Liver (tissue), 9 donors: ENCODE measurements around the gene TIMMDC1. TPM values are rescaled to one million over a fixed set of nuclear protein-coding genes. Genes with fewer than 3 reads are reported as not detected.

Source experiments
- DNase-seq: peaks from one replicate; pipeline ENCODE4 v3.0.0-alpha.2; 2017; ENCODE audit warnings: low spot score
- H3K27ac ChIP-seq, 2 donors: one replicate each; pipeline ENCODE4 v1.7.0; 2013; ENCODE audit warnings: inconsistent platforms in 2 of 2, low read length in 2 of 2, control low read depth in 1 of 2, low read depth in 1 of 2, mild to moderate bottlenecking in 1 of 2
- H3K27me3 ChIP-seq, 4 donors: one replicate each; pipeline versions ENCODE4 v1.6.1 to v1.7.0; 2013; ENCODE audit warnings: low read length in 3 of 4, inconsistent platforms in 1 of 4, mild to moderate bottlenecking in 1 of 4, moderate library complexity in 1 of 4; ENCODE audit not compliant: control insufficient read depth in 4 of 4, insufficient read depth in 4 of 4
- H3K36me3 ChIP-seq, 4 donors: one replicate each; pipeline versions ENCODE4 v1.6.1 to v1.7.0; 2013; ENCODE audit warnings: low read length in 3 of 4, mild to moderate bottlenecking in 3 of 4, low read depth in 1 of 4, moderate library complexity in 1 of 4; ENCODE audit not compliant: control insufficient read depth in 4 of 4, insufficient read depth in 3 of 4
- H3K4me1 ChIP-seq, 4 donors: one replicate each; pipeline versions ENCODE4 v1.6.1 to v1.7.0; 2013; ENCODE audit warnings: low read length in 3 of 4, mild to moderate bottlenecking in 3 of 4, moderate library complexity in 1 of 4; ENCODE audit not compliant: control insufficient read depth in 4 of 4, insufficient read depth in 4 of 4
- H3K4me3 ChIP-seq, 3 donors: one replicate each; pipeline versions ENCODE4 v1.6.1 to v1.7.0; 2013; ENCODE audit warnings: low read length in 3 of 3, control low read depth in 1 of 3, low read depth in 1 of 3, mild to moderate bottlenecking in 1 of 3
- H3K9ac ChIP-seq, 2 donors: one replicate each; pipeline ENCODE4 v1.7.0; 2013; ENCODE audit warnings: low read length in 2 of 2, mild to moderate bottlenecking in 2 of 2, moderate library complexity in 2 of 2, control low read depth in 1 of 2, low read depth in 1 of 2
- H3K9me3 ChIP-seq, 4 donors: one replicate each; pipeline versions ENCODE4 v1.6.1 to v1.7.0; 2013; ENCODE audit warnings: low read length in 3 of 4; ENCODE audit not compliant: control insufficient read depth in 4 of 4
- CTCF ChIP-seq: fragments of 150-350 bp; IDR thresholded peaks from 2 replicates; pipeline ENCODE4 v1.5.1; 2017; ENCODE audit warnings: improper control_type of control experiment, low read depth, low read length; ENCODE audit not compliant: missing input control
- EGR1 ChIP-seq, 2 donors: IDR thresholded peaks; 2 replicates each; pipeline ENCODE4 v1.6.1; 2016 to 2018; ENCODE audit warnings: antibody characterized with exemption in 2 of 2, low read depth in 2 of 2
- FOXA1 ChIP-seq: IDR thresholded peaks from 2 replicates; pipeline ENCODE4 v1.6.1; 2016; ENCODE audit warnings: antibody characterized with exemption
- FOXA2 ChIP-seq: IDR thresholded peaks from 2 replicates; pipeline ENCODE4 v1.6.1; 2016; ENCODE audit warnings: antibody characterized with exemption
- GABPA ChIP-seq, 2 donors: IDR thresholded peaks in 1 of 2; conservative IDR thresholded peaks in 1 of 2; 2 replicates each; pipeline ENCODE4 v1.6.1; 2016; ENCODE audit warnings: antibody characterized with exemption in 2 of 2, mild to moderate bottlenecking in 1 of 2, moderate library complexity in 1 of 2
- HNF4A ChIP-seq, 2 donors: conservative IDR thresholded peaks; 2 replicates each; pipeline ENCODE4 v1.6.1; 2016; ENCODE audit warnings: antibody characterized with exemption in 2 of 2, mild to moderate bottlenecking in 2 of 2
- MAX ChIP-seq: IDR thresholded peaks from 2 replicates; pipeline ENCODE4 v1.6.1; 2016; ENCODE audit warnings: antibody characterized with exemption
- NR2F2 ChIP-seq: IDR thresholded peaks from 2 replicates; pipeline ENCODE4 v1.6.1; 2016; ENCODE audit warnings: antibody characterized with exemption
- RAD21 ChIP-seq, 2 donors: IDR thresholded peaks; 2 replicates each; pipeline ENCODE4 v1.6.1; 2016; ENCODE audit warnings: antibody characterized with exemption in 2 of 2, mild to moderate bottlenecking in 2 of 2
- RXRA ChIP-seq, 2 donors: IDR thresholded peaks; 2 replicates each; pipeline ENCODE4 v1.6.1; 2017 to 2018; ENCODE audit warnings: antibody characterized with exemption in 2 of 2, mild to moderate bottlenecking in 1 of 2
- SP1 ChIP-seq: IDR thresholded peaks from 2 replicates; pipeline ENCODE4 v1.6.1; 2018; ENCODE audit warnings: antibody characterized with exemption, mild to moderate bottlenecking
- TAF1 ChIP-seq: conservative IDR thresholded peaks from 2 replicates; pipeline ENCODE4 v1.6.1; 2016; ENCODE audit warnings: antibody characterized with exemption, mild to moderate bottlenecking
- ZBTB33 ChIP-seq: IDR thresholded peaks from 2 replicates; pipeline ENCODE4 v1.6.1; 2016; ENCODE audit warnings: antibody characterized with exemption
- WGBS: extraction: QIAGEN DNeasy Blood & Tissue Kit; methylation state at CpG from one replicate; pipeline ENCODE4 v1.1.7; 2013; 5-methylcytosine and 5-hydroxymethylcytosine counted together
- polyA plus RNA-seq, 2 donors: library from polyadenylated mRNA; stranded (reverse) in 1 of 2; unstranded in 1 of 2; fragments of 200-250 nt in 1 of 2; fragments of >200 nt in 1 of 2; fragmentation: Nextera tagmentation in 1 of 2; extraction: Ambion mirVana in 1 of 2; gene quantifications; one replicate each; pipeline versions ENCODE4 v1.2.1 to v1.2.3, GENCODE V29; 2013 to 2015
- total RNA-seq, 2 donors: library from RNA; depleted of rRNA; stranded (reverse); fragments of >200 nt; gene quantifications; one replicate each; pipeline ENCODE4 v1.2.3, GENCODE V29; 2014
- TF ChIP-seq, protein P1 (sequence below): IDR thresholded peaks from 2 replicates; pipeline ENCODE4 v1.6.1; 2016; ENCODE audit warnings: antibody characterized with exemption
- TF ChIP-seq, protein P2 (sequence below): IDR thresholded peaks from 2 replicates; pipeline ENCODE4 v1.6.1; 2016; ENCODE audit warnings: antibody characterized with exemption, mild to moderate bottlenecking
- donor health status: healthy.
- donor health status: healthy.
- donor health status: healthy.
- donor health status: healthy.
- donor health status: healthy.

Gene TIMMDC1
- total and polyA plus RNA-seq, 4 donors: 25.4 to 54.2 (median 33.2) TPM

- Histone ChIP-seq H3K4me3 (no peak overlapping the region), H3K27ac (no peak overlapping the region), H3K9me3 (no peaks in the 10 kb centered on the region), H3K36me3 (peaks cover 5 to 31% (median 20%) of the 10 kb centered on the region in 4 donors), H3K27me3 (no peaks in the 10 kb centered on the region), H3K4me1 (no peaks in the 10 kb centered on the region), H3K9ac (no peak overlapping the region)
- TF ChIP-seq FOXA2: no peak
- no peak for TF ChIP-seq GABPA (IDR thresholded peaks at IDR 0.05 in 1 of 2, conservative IDR thresholded peaks at IDR 0.05 in 1 of 2)
- no peak for TF ChIP-seq CTCF
- TF ChIP-seq, protein P1, sequence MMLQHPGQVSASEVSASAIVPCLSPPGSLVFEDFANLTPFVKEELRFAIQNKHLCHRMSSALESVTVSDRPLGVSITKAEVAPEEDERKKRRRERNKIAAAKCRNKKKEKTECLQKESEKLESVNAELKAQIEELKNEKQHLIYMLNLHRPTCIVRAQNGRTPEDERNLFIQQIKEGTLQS: no peak
- TF ChIP-seq, protein P2, sequence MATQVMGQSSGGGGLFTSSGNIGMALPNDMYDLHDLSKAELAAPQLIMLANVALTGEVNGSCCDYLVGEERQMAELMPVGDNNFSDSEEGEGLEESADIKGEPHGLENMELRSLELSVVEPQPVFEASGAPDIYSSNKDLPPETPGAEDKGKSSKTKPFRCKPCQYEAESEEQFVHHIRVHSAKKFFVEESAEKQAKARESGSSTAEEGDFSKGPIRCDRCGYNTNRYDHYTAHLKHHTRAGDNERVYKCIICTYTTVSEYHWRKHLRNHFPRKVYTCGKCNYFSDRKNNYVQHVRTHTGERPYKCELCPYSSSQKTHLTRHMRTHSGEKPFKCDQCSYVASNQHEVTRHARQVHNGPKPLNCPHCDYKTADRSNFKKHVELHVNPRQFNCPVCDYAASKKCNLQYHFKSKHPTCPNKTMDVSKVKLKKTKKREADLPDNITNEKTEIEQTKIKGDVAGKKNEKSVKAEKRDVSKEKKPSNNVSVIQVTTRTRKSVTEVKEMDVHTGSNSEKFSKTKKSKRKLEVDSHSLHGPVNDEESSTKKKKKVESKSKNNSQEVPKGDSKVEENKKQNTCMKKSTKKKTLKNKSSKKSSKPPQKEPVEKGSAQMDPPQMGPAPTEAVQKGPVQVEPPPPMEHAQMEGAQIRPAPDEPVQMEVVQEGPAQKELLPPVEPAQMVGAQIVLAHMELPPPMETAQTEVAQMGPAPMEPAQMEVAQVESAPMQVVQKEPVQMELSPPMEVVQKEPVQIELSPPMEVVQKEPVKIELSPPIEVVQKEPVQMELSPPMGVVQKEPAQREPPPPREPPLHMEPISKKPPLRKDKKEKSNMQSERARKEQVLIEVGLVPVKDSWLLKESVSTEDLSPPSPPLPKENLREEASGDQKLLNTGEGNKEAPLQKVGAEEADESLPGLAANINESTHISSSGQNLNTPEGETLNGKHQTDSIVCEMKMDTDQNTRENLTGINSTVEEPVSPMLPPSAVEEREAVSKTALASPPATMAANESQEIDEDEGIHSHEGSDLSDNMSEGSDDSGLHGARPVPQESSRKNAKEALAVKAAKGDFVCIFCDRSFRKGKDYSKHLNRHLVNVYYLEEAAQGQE: no peak
- no peak for TF ChIP-seq ZBTB33
- TF ChIP-seq SP1: no peak
- no peak for TF ChIP-seq NR2F2
- no peak for TF ChIP-seq TAF1
- no peak for TF ChIP-seq RAD21 (IDR thresholded peaks at IDR 0.05)
- no peak for TF ChIP-seq RXRA (IDR thresholded peaks at IDR 0.05)
- no peak for TF ChIP-seq FOXA1
- DNase-seq: no peak
- WGBS: 99% methylated on average over 2 of the region's 2 CpGs
Observed at GRCh38 chr3:119485563-119485962, 12.8 kb upstream of the TIMMDC1 start.

DNA sequence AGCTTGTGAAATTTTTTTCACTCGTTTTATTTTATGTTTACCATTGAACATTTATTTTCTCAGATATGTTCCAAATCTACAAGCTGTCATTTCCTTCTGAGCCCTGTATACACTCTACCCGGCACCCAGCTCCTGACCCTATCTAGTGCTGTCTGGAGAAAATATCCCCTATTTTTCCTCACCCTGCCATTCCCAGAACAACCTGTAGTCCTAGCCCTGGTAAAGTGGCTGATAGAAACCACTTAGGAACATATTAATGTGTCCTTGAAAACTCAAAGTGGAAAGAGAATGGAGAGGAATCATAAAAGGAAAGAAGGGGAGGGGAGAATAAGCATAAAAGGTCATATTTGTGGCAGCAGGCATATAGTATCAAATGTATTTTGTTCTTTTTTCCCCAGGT is 8.2 kb upstream of the TIMMDC1 start:
- no peak for DNase-seq
- Histone ChIP-seq H3K9me3 (no peaks in the 10 kb centered on the region), H3K4me1 (no peaks in the 10 kb centered on the region), H3K27ac (no peak overlapping the region), H3K36me3 (peaks cover 8 to 33% (median 20%) of the 10 kb centered on the region in 4 donors), H3K4me3 (no peak overlapping the region), H3K27me3 (no peaks in the 10 kb centered on the region), H3K9ac (no peak overlapping the region)
- 99% methylated on average over 2 of the region's 2 CpGs for whole genome bisulfite sequencing
- TF ChIP-seq SP1: no peak
- no peak for TF ChIP-seq HNF4A (conservative IDR thresholded peaks at IDR 0.05)
- TF ChIP-seq GABPA (IDR thresholded peaks at IDR 0.05 in 1 of 2, conservative IDR thresholded peaks at IDR 0.05 in 1 of 2): no peak
- TF ChIP-seq CTCF: no peak
- no peak for TF ChIP-seq MAX
- no peak for TF ChIP-seq EGR1 (IDR thresholded peaks at IDR 0.05; ENCODE audit: low read depth in 2 of 2)
- TF ChIP-seq ZBTB33: no peak
- no peak for TF ChIP-seq RAD21 (IDR thresholded peaks at IDR 0.05)
- TF ChIP-seq, protein P2: no peak
- TF ChIP-seq RXRA (IDR thresholded peaks at IDR 0.05): no peak
